Body of pancreas (tissue), 4 donors: ENCODE results near the gene PDLIM5.

Experiments used
- POLR2A ChIP-seq, 3 donors: fragments of 450-650 bp; IDR thresholded peaks; one replicate each; pipeline ENCODE4 v1.6.1; 2016; ENCODE audit warnings: antibody characterized with exemption in 3 of 3, mild to moderate bottlenecking in 2 of 3
- TF ChIP-seq, protein P1 (sequence below), 7 experiments: fragments of 450-650 bp in 4 of 7; fragments of 200-600 bp in 3 of 7; sonication (generic) in 3 of 7; IDR thresholded peaks; one replicate each; pipeline ENCODE4 v1.5.1; 2016 to 2019; ENCODE audit warnings: antibody characterized with exemption in 7 of 7

DNA sequence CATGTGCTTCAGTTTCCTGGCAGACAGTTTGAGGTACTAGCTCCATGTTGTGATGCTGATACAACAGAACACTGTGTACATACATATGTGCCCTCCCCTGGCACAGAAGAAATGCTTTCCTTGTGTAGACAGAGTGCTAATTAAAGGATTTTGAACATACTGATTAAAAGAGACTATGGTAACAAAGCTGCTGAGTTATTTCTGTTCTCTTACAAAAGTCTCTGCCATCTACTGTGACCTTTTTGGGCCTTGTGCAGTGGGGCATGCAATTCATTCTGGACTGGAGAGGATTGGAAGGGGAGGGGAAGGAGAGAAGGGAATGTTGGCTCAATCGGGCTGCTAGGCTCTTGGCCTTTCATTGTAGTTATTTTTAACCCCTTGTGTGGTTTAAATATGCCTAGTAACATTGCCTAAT, 6.0 kb downstream of the PDLIM5 start:
- TF ChIP-seq, protein P1, sequence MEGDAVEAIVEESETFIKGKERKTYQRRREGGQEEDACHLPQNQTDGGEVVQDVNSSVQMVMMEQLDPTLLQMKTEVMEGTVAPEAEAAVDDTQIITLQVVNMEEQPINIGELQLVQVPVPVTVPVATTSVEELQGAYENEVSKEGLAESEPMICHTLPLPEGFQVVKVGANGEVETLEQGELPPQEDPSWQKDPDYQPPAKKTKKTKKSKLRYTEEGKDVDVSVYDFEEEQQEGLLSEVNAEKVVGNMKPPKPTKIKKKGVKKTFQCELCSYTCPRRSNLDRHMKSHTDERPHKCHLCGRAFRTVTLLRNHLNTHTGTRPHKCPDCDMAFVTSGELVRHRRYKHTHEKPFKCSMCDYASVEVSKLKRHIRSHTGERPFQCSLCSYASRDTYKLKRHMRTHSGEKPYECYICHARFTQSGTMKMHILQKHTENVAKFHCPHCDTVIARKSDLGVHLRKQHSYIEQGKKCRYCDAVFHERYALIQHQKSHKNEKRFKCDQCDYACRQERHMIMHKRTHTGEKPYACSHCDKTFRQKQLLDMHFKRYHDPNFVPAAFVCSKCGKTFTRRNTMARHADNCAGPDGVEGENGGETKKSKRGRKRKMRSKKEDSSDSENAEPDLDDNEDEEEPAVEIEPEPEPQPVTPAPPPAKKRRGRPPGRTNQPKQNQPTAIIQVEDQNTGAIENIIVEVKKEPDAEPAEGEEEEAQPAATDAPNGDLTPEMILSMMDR (IDR thresholded peaks at IDR 0.05), result no peak
- no peak for TF ChIP-seq POLR2A (IDR thresholded peaks at IDR 0.05)
